HepG2 (cell line): ENCODE results near the gene ST8SIA3. TPM values are rescaled to one million over a fixed set of nuclear protein-coding genes. Genes with fewer than 3 reads are reported as not detected.
A peak's percentile ranks its signal among the peaks of the same experiment; 100 is the strongest.

Source experiments
- ADNP ChIP-seq: sonication (generic); formaldehyde crosslinking; IDR thresholded peaks from 2 replicates; pipeline ENCODE4 v1.4.0; 2020; ENCODE audit warnings: missing genetic modification reagents
- E2F5 ChIP-seq: sonication (generic); formaldehyde crosslinking; conservative IDR thresholded peaks from 2 replicates; pipeline ENCODE4 v1.4.0; 2020; ENCODE audit warnings: missing genetic modification reagents
- JUNB ChIP-seq: sonication (generic); formaldehyde crosslinking; IDR thresholded peaks from 2 replicates; pipeline ENCODE4 v1.8.0; 2022; ENCODE audit warnings: missing genetic modification reagents, mild to moderate bottlenecking, borderline replicate concordance
- JUND ChIP-seq: sonication (generic); formaldehyde crosslinking; IDR thresholded peaks from 2 replicates; pipeline ENCODE4 v1.8.0; 2022; ENCODE audit warnings: mild to moderate bottlenecking, missing genetic modification reagents
- MEIS1 ChIP-seq: sonication (generic); formaldehyde crosslinking; IDR thresholded peaks from 2 replicates; pipeline ENCODE4 v1.9.0; 2021; ENCODE audit warnings: mild to moderate bottlenecking, missing genetic modification reagents, moderate library complexity, borderline replicate concordance
- SRY ChIP-seq: sonication (generic); formaldehyde crosslinking; IDR thresholded peaks from 2 replicates; pipeline ENCODE4 v1.8.0; 2022; ENCODE audit warnings: mild to moderate bottlenecking, missing genetic modification reagents
- TAF1 ChIP-seq: sonication (generic); formaldehyde crosslinking; IDR thresholded peaks from 2 replicates; pipeline ENCODE4 v1.4.0; 2020; ENCODE audit warnings: missing genetic modification reagents
- U2AF1 ChIP-seq: fragments of 200-400 bp; formaldehyde crosslinking; optimal IDR thresholded peaks from 2 replicates; pipeline ENCODE3; 2017; ENCODE audit warnings: mild to moderate bottlenecking, low read depth, low read length
- ZFP82 ChIP-seq: sonication (generic); formaldehyde crosslinking; IDR thresholded peaks from 2 replicates; pipeline ENCODE4 v1.5.1; 2020; ENCODE audit warnings: mild to moderate bottlenecking, missing genetic modification reagents, borderline replicate concordance
- ZNF235 ChIP-seq: sonication (generic); formaldehyde crosslinking; IDR thresholded peaks from 2 replicates; pipeline ENCODE4 v1.8.1; 2023; ENCODE audit warnings: mild to moderate bottlenecking, missing genetic modification reagents, borderline replicate concordance
- ZNF264 ChIP-seq: sonication (generic); formaldehyde crosslinking; IDR thresholded peaks from 2 replicates; pipeline ENCODE4 v1.4.0; 2020; ENCODE audit warnings: missing genetic modification reagents
- ZNF350 ChIP-seq: sonication (generic); formaldehyde crosslinking; IDR thresholded peaks from 2 replicates; pipeline ENCODE4 v1.4.0; 2020; ENCODE audit warnings: mild to moderate bottlenecking, low read depth, missing genetic modification reagents, borderline replicate concordance
- ZNF383 ChIP-seq: sonication (generic); formaldehyde crosslinking; IDR thresholded peaks from 2 replicates; pipeline ENCODE4 v1.4.0; 2020; ENCODE audit warnings: missing genetic modification reagents, mild to moderate bottlenecking, borderline replicate concordance
- ZNF530 ChIP-seq: sonication (generic); formaldehyde crosslinking; IDR thresholded peaks from 2 replicates; pipeline ENCODE4 v1.5.0; 2020; ENCODE audit warnings: low read depth, mild to moderate bottlenecking, missing genetic modification reagents
- ZNF563 ChIP-seq: sonication (generic); formaldehyde crosslinking; IDR thresholded peaks from 2 replicates; pipeline ENCODE4 v1.8.0; 2022; ENCODE audit warnings: mild to moderate bottlenecking, moderate library complexity, missing genetic modification reagents
- polyA plus RNA-seq, 8 experiments: library from polyadenylated mRNA; depleted of rRNA in 3 of 8; stranded (reverse) in 7 of 8; unstranded in 1 of 8; fragments of >200 nt; fragmentation: Illumina TruSeq in 4 of 8; extraction: Trizol in 4 of 8; gene quantifications; 2 replicates each; pipeline versions ENCODE4 v1.2.1 to v1.2.3, GENCODE V29; 2011 to 2016; ENCODE audit warnings: low read depth in 4 of 8, missing spikeins in 1 of 8, mixed read lengths in 1 of 8; ENCODE audit not compliant: insufficient read depth in 1 of 8
- total RNA-seq, 5 experiments: library from RNA; depleted of rRNA; stranded (reverse); fragments of >200 nt; fragmentation: Illumina TruSeq; extraction: Trizol; gene quantifications; 2 replicates each; pipeline ENCODE4 v1.2.3, GENCODE V29; 2016; ENCODE audit warnings: low read depth in 1 of 5
- TF ChIP-seq, protein P1 (sequence below): IDR thresholded peaks from 2 replicates; pipeline ENCODE4 v1.6.1; 2012; ENCODE audit warnings: low read depth, low read length, improper control_type of control experiment
- TF ChIP-seq, protein P2 (sequence below): sonication (generic); formaldehyde crosslinking; IDR thresholded peaks from 2 replicates; pipeline ENCODE4 v1.4.0; 2020; ENCODE audit warnings: missing genetic modification reagents, borderline replicate concordance

Gene ST8SIA3
- total and polyA plus RNA-seq, 2 of the 13 experiments (the other 11 are each of a cell fraction or from before 2014, with no cell fraction given) = not detected

GRCh38 chr18:57353940-57354461 lies 1.6 kb downstream of the ST8SIA3 start (continued):
- TF ChIP-seq ZNF530 (CRISPR knock-in tag) (no peak), ZNF563 (CRISPR knock-in tag) (peak; percentile 62; the same call in 1 of the 2 replicates), MEIS1 (no peak), TAF1 (no peak), ZNF264 (peak; percentile 69; the same call in 1 of the 2 replicates), ADNP (no peak), ZNF350 (CRISPR knock-in tag) (no peak), JUND (CRISPR knock-in tag) (no peak), JUNB (0 out of 2 replicates have a peak, but pooled peaks have one; percentile 22), SRY (CRISPR knock-in tag) (peak; percentile 94), U2AF1 (no peak), ZNF383 (CRISPR knock-in tag) (no peak), ZNF235 (CRISPR knock-in tag) (peak; percentile 78; the same call in 1 of the 2 replicates), E2F5 (CRISPR knock-in tag) (peak; percentile 60; the same call in 1 of the 2 replicates), ZFP82 (no peak)
- TF ChIP-seq, protein P1, sequence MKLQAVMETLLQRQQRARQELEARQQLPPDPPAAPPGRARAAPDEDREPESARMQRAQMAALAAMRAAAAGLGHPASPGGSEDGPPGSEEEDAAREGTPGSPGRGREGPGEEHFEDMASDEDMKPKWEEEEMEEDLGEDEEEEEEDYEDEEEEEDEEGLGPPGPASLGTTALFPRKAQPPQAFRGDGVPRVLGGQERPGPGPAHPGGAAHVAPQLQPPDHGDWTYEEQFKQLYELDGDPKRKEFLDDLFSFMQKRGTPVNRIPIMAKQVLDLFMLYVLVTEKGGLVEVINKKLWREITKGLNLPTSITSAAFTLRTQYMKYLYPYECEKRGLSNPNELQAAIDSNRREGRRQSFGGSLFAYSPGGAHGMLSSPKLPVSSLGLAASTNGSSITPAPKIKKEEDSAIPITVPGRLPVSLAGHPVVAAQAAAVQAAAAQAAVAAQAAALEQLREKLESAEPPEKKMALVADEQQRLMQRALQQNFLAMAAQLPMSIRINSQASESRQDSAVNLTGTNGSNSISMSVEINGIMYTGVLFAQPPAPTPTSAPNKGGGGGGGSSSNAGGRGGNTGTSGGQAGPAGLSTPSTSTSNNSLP = no peak
- TF ChIP-seq, protein P2, sequence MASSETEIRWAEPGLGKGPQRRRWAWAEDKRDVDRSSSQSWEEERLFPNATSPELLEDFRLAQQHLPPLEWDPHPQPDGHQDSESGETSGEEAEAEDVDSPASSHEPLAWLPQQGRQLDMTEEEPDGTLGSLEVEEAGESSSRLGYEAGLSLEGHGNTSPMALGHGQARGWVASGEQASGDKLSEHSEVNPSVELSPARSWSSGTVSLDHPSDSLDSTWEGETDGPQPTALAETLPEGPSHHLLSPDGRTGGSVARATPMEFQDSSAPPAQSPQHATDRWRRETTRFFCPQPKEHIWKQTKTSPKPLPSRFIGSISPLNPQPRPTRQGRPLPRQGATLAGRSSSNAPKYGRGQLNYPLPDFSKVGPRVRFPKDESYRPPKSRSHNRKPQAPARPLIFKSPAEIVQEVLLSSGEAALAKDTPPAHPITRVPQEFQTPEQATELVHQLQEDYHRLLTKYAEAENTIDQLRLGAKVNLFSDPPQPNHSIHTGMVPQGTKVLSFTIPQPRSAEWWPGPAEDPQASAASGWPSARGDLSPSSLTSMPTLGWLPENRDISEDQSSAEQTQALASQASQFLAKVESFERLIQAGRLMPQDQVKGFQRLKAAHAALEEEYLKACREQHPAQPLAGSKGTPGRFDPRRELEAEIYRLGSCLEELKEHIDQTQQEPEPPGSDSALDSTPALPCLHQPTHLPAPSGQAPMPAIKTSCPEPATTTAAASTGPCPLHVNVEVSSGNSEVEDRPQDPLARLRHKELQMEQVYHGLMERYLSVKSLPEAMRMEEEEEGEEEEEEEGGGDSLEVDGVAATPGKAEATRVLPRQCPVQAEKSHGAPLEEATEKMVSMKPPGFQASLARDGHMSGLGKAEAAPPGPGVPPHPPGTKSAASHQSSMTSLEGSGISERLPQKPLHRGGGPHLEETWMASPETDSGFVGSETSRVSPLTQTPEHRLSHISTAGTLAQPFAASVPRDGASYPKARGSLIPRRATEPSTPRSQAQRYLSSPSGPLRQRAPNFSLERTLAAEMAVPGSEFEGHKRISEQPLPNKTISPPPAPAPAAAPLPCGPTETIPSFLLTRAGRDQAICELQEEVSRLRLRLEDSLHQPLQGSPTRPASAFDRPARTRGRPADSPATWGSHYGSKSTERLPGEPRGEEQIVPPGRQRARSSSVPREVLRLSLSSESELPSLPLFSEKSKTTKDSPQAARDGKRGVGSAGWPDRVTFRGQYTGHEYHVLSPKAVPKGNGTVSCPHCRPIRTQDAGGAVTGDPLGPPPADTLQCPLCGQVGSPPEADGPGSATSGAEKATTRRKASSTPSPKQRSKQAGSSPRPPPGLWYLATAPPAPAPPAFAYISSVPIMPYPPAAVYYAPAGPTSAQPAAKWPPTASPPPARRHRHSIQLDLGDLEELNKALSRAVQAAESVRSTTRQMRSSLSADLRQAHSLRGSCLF (CRISPR knock-in tag) = 0 out of 2 replicates have a peak, but pooled peaks have one; percentile 56
